Uterus (tissue), 4 donors: Measurements from ENCODE around the gene HDDC3. TPM values are rescaled to one million over a fixed set of nuclear protein-coding genes. Genes with fewer than 3 reads are reported as not detected.
"Not testable (repeated sequence)": the region's sequence is repeated elsewhere in the genome, so short reads cannot be mapped to it uniquely, and the experiment has no call there.

ENCODE experiments used
- DNase-seq, 2 donors: peaks; one replicate each; pipeline ENCODE4 v3.0.0-alpha.2; 2019 to 2020
- H3K27ac ChIP-seq, 2 donors: fragments of 200-600 bp; sonication (generic); 1 replicate in 1 of 2; 2 replicates in 1 of 2; pipeline ENCODE4 v1.5.1; 2016 to 2018
- H3K27me3 ChIP-seq, 2 donors: fragments of 200-600 bp; sonication (generic); one replicate each; pipeline ENCODE4 v1.5.1; 2018 to 2019; ENCODE audit warnings: control low read depth in 1 of 2
- H3K36me3 ChIP-seq, 2 donors: fragments of 200-600 bp; sonication (generic); one replicate each; pipeline ENCODE4 v1.5.1; 2019; ENCODE audit warnings: control low read depth in 1 of 2
- H3K4me1 ChIP-seq, 2 donors: fragments of 200-600 bp; sonication (generic); one replicate each; pipeline ENCODE4 v1.5.1; 2018 to 2019; ENCODE audit warnings: control low read depth in 1 of 2
- H3K4me3 ChIP-seq, 2 donors: fragments of 200-600 bp; sonication (generic); 1 replicate in 1 of 2; 2 replicates in 1 of 2; pipeline ENCODE4 v1.5.1; 2018 to 2019; ENCODE audit warnings: mild to moderate bottlenecking in 1 of 2
- H3K9me3 ChIP-seq, 2 donors: fragments of 200-600 bp; sonication (generic); one replicate each; pipeline ENCODE4 v1.5.1; 2019; ENCODE audit warnings: control low read depth in 1 of 2
- CTCF ChIP-seq, 4 experiments: fragments of 200-600 bp in 2 of 4; fragments of 450-650 bp in 2 of 4; sonication (generic) in 2 of 4; IDR thresholded peaks; one replicate each; pipeline ENCODE4 v1.5.1; 2016 to 2019; ENCODE audit warnings: antibody characterized with exemption in 4 of 4, mild to moderate bottlenecking in 2 of 4, moderate library complexity in 1 of 4
- POLR2A ChIP-seq, 2 donors: fragments of 450-650 bp; IDR thresholded peaks; one replicate each; pipeline ENCODE4 v1.6.1; 2016; ENCODE audit warnings: antibody characterized with exemption in 2 of 2, mild to moderate bottlenecking in 1 of 2, moderate library complexity in 1 of 2
- intact Hi-C: fragments of 100-400 bp; cut with DNase I; formaldehyde crosslinking; loops from one replicate; pipeline ENCODE4 v1.15.1; 2023; ENCODE audit warnings: low total_unique reads
- total RNA-seq, 4 donors: library from RNA; depleted of rRNA in 3 of 4; stranded (reverse); fragments of >200 nt in 3 of 4; gene quantifications; one replicate each; pipeline versions ENCODE4 v1.1.0 to v1.2.4, GENCODE V29; 2014 to 2023
- donor health status: DM: yes; HTN: yes; CAD: no.

Gene HDDC3
- total RNA-seq, 4 donors from 2014 or later = 0.59 to 14.0 (median 7.2) TPM

GRCh38 chr15:90911906-90912769 lies 20.2 kb downstream of the HDDC3 start:
- no peaks in the 10 kb centered on the region for H3K9me3 ChIP-seq
- no peaks in the 10 kb centered on the region for H3K4me1 ChIP-seq
- no peaks in the 10 kb centered on the region for H3K27me3 ChIP-seq
- DNase-seq = no peak
- TF ChIP-seq POLR2A (IDR thresholded peaks at IDR 0.05) (no peak), CTCF (IDR thresholded peaks at IDR 0.05) (no peak)
- H3K4me3 ChIP-seq = no peak overlapping the region
- intact Hi-C loops = no loop called here
- H3K36me3 ChIP-seq = no peaks in the 10 kb centered on the region
- H3K27ac ChIP-seq = no peak overlapping the region

DNA sequence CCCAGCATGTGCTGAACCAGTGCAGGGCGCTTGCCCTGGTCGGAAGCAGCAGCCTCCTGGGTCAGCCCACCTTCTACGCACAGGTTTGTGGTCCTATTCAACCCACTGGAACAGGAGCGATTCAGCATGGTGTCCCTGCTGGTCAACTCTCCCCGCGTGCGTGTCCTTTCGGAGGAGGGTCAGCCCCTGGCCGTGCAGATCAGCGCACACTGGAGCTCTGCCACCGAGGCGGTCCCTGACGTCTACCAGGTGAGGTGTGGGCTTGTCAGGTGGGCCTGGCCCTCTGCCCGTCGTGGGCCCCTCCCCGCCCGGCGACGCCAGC lies 21.1 kb downstream of the HDDC3 start:
- Histone ChIP-seq H3K27ac (no peak overlapping the region), H3K4me3 (no peak overlapping the region), H3K27me3 (no peaks in the 10 kb centered on the region), H3K36me3 (no peaks in the 10 kb centered on the region), H3K9me3 (no peaks in the 10 kb centered on the region), H3K4me1 (no peaks in the 10 kb centered on the region)
- intact Hi-C loops = no loop called here
- TF ChIP-seq POLR2A (IDR thresholded peaks at IDR 0.05) = no peak
- TF ChIP-seq CTCF (IDR thresholded peaks at IDR 0.05) = no peak
- no peak for DNase-seq

DNA sequence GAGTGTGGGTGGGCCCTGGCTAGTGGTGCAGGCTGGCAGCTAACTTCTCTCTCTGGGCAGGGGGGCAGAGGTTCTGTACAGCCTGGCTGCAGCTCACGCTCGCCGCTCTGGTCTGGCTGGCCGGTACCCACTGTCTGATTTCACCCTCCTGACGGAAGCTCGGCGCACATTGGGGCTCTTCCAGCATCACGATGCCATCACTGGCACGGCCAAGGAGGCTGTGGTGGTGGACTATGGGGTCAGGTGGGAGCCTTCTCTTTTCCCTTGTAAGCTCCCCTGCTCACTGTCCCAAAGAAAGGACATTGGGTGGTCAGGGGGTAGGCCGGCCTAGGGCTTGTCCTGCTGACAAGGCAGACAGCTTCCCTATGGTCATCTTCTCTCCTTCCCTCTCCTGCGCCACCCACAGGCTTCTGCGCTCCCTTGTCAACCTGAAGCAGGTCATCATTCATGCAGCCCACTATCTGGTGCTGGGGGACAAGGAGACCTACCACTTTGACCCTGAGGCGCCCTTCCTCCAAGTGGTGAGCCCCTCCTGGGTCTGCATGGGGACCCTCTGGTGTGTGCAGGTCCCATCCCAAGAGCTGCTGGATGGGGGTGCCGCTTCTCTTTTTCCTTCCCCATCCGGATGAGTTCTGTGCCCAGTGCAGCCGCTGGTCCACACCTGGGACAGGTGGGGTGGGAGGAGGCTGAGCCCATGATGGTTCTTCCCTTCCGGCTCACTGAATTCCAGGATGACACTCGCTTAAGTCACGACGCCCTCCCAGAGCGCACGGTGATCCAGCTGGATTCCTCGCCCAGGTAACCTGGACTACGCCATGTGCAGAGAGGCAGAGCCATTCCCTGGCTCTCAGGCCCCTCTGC lies 21.7 kb downstream of the HDDC3 start:
- TF ChIP-seq CTCF (IDR thresholded peaks at IDR 0.05) (no peak), POLR2A (IDR thresholded peaks at IDR 0.05) (no peak)
- H3K27me3 ChIP-seq = no peaks in the 10 kb centered on the region
- no peaks in the 10 kb centered on the region for H3K4me1 ChIP-seq
- no peak overlapping the region for H3K4me3 ChIP-seq
- intact Hi-C loops = no loop called here
- H3K27ac ChIP-seq = no peak overlapping the region
- DNase-seq = no peak
- no peaks in the 10 kb centered on the region for H3K9me3 ChIP-seq
- no peaks in the 10 kb centered on the region for H3K36me3 ChIP-seq

DNA sequence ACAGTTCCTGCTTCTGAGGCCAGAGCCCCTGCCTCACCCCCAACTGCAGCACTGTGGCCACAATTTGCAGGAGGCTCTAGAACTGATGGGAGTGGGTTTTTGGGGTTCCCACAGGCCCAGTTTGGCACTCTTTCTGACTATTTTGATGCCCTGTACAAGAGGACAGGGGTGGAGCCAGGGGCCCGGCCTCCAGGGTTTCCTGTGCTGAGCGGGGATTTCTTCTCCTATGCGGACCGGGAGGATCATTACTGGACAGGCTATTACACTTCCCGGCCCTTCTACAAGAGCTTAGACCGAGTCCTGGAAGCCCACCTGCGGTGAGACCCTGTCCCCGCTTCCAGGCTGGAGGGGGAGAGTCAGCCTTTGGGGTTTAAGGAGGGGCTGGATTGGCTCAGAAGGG lies 22.4 kb downstream of the HDDC3 start:
- Histone ChIP-seq H3K9me3 (no peaks in the 10 kb centered on the region), H3K27me3 (no peaks in the 10 kb centered on the region), H3K36me3 (no peaks in the 10 kb centered on the region), H3K27ac (no peak overlapping the region), H3K4me3 (no peak overlapping the region), H3K4me1 (no peaks in the 10 kb centered on the region)
- intact Hi-C loops = no loop called here
- no peak for DNase-seq
- no peak for TF ChIP-seq POLR2A (IDR thresholded peaks at IDR 0.05)
- no peak for TF ChIP-seq CTCF (IDR thresholded peaks at IDR 0.05)

- H3K27me3 ChIP-seq, H3K27ac ChIP-seq, H3K4me1 ChIP-seq, intact Hi-C loops, DNase-seq, H3K36me3 ChIP-seq, H3K4me3 ChIP-seq, H3K9me3 ChIP-seq: not testable (repeated sequence)
Observed at GRCh38 chr15:90909449-90909848, 22.9 kb downstream of the HDDC3 start.
